Bone marrow (tissue), 2 donors: ENCODE data around the gene ALOXE3.
A peak's percentile ranks its signal among the peaks of the same experiment; 100 is the strongest.
"Not testable (repeated sequence)": the region's sequence is repeated elsewhere in the genome, so short reads cannot be mapped to it uniquely, and the experiment has no call there.

Experiments
- DNase-seq, 2 donors: peaks; one replicate each; lab custom pipeline; 2025; lab: John Stamatoyannopoulos, UW

Gene ALOXE3

DNA sequence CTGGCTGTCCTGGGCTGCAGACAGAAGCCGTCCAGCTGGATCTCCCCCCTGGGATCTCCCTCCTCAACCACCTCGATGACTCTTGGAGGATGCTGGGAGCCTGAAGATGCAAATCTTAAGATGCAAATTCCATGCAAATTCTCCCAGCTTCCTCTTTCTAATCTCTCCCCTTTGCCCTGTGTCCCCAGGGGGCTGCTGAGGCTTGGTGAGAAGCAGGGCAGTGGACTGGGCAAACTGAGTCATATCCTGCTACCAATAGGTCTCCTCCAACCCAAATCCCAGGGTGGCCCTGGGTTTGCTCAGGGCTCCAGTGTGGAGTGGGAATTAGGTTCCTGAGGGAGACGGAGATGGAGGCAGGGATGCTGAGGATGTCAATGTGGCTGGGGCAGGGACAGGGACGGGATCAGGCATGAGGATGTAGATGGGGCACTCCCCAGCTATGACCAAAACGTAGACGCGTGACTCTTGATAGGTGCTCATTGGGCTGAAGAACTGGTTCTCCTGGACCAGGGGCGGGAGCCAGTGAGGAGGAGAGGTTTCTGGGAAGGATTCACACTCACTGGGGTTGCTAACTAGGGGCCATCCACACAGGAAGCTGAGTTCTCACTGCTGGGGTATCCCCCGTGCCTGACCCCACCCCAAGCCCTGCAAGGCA lies 27.2 kb downstream of the ALOXE3 start:
- DNase-seq: peak in 1 of 2 donors; percentile 48

DNA sequence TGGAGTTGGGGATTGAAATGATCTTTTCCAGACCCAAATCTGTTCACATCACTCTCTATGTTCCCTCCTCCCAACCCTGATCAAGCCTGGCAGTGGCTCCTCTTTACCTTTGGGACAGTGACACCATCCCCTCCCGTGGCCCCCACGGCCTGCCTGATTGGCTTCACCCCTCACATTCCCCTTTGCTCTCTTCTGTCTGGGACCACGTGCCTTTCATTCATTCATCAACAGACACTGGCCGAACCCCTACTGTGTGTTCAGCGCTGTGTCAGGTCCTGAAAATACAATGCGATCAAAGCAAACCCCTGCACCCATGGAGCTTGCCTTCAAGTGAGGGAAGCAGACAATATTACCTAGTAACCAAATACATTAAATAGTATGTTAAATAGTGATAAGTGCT lies 28.6 kb downstream of the ALOXE3 start:
- no peak for DNase-seq

GRCh38 chr17:8087952-8088230 lies 30.4 kb downstream of the ALOXE3 start:
- no peak for DNase-seq

- no peak for DNase-seq
Observed at GRCh38 chr17:8087075-8087951, 31.0 kb downstream of the ALOXE3 start, which contains the start of gene ALOX12B. TSS of gene ALOX12B (minus strand) at chr17:8087716. CDS start at chr17:8087442, 274 bp downstream.

DNA sequence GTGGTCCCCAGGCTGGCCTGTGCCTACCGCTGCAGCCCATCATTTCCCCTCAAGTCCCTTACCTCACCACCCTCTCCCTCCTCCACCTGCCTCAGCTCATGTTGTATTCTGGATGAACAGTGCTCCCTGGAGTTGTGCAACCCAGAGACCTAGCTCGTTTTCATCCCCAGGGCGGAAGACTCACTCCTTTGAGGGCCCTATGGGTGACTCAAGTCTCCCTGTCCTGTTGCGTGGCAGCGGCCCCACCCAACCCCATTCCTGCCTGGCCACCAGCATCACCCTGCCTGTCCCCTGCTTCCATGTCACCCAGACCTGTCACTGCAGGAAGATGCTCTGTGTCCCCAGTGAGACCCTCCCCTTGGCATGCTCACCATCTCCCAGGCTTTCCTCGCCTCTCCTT lies 34.1 kb downstream of the ALOXE3 start:
- DNase-seq: no peak

GRCh38 chr17:8082292-8082691 lies 36.0 kb downstream of the ALOXE3 start:
- DNase-seq: no peak

- no peak for DNase-seq
Observed at GRCh38 chr17:8081876-8082275, 36.4 kb downstream of the ALOXE3 start.

DNA sequence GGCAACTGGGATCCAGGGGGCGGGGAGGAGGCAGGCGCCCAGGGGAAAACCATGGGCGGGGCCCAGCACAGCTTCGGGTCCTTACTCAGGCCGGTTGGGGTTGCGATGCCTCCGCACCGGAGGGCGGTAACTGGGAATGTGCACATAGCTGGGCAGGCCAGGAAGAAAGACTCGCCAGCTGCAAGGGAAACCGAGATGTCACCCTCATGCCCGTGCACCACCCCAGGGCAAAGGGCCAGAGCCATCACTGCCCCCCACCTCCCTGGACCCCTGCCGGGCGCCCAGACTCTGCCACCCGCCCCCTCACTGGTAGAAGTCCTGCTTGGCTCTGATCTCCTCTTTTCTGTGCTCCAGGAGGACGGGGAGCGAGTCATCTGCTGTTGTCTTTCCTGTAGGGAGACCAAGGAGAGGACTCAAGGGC lies 37.5 kb downstream of the ALOXE3 start:
- DNase-seq: no peak

DNA sequence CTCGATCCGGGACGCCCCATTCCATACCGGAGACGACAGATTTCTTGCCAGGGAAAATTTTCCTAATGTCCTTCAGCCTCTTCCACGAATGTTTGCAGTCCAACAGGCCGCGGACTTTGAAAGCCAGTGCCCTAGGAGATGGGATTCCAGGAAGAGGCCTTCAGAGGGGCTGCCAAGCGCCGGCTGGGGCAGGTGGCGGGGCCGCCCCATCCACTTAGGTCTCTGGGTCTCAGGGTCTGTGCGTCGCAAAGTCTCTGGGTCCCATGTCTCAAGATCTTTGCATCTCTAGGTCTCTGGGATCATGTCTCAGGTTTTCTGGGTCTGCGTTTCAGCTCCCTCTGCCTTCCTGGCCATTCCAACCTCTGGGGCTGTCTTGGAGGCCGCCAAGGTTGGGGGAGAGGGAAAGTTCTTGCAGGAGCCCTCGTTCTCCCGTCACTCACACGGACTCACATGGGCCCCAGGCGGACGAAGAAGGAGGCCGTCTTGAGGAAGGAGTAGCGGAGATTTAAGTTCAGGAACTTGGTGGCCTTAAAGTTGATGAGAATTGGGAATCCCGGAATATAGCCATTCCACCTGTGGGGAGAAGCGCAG lies 38.0 kb downstream of the ALOXE3 start:
- no peak for DNase-seq

DNA sequence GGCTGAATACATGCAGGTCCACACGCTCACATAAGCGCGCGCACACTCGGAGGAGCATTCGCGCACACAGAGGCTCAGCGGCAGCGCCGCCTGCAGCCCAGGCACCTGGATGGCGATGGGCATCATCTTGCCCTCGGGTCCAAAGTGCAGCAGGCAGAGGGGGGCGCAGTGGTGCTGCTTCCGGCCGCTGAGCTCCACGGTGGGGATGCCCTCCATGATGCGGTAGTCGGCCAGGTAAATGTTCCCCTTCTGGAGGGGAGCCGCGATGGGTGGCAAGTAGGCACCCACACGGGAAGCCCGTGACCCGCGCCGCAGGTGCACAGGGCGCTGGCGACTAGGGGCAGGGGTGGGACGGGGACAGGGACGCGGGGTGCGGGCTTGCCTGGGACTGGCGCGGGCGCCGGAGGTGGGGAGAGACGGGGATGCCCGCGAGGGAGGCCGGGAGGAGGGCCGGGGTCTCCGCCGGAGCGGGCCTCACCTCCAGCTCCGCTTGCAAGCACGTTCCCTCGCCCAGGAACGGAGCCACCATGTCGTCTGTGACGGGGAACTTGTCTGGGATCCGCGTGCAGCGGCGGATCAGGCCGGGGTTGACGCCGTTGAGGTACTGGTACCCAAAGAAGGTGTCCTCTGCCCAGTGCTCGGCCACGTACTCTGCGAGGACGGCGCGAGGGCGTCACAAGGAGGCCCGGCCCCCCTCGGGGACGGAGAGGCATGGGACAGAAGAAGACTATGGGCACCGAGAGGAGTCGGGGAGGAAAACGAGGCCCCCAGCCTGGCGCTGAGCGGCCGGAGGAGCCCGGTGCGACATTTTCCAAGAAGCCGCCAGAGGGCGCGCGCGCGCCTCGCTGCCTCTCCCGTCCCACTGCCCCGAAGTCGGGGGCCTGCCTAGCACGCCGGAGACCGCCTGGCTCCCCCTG lies 38.8 kb downstream of the ALOXE3 start:
- peak; percentile 47 to 64 for DNase-seq

GRCh38 chr17:8077939-8078338 lies 40.4 kb downstream of the ALOXE3 start:
- not testable (repeated sequence) for DNase-seq

DNA sequence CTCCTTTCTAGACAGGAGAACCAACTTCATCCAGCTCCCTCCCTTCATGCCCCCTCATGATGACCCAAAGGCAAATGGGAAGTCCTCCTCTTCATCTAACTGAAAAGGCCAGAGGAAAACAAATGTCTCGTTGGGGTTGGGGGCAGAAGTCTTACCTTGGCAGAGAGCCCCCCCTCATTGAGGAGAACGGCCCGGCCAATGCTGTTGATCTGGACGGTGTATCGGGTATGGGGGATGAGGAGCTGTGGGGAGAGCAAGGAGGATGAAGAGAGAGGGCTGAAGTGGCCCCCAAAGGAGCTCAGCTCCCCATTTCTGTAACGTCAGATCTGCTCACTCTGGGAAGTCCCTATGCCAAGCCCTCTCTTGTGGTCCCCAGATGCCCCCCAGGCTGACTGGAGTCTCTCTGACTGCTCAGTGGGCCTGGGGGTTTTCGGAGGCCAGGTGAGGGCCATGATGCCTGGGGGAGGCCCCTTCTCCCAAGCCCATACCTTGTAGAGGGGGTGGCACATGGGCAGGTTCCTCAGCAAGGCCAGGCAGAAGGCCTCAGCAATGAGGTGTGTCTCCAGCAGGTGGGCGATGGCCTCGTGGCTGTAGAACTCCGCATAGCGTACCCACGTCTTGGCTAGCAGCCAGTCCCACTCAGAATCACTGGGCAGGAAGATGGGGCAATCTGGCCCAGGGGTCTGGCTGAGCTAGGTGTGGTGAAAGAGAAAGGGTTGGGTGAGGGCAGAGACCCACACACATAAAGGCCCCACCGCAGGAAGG lies 41.6 kb downstream of the ALOXE3 start:
- DNase-seq: no peak

- no peak for DNase-seq
Observed at GRCh38 chr17:8075574-8076342, 42.6 kb downstream of the ALOXE3 start.

DNA sequence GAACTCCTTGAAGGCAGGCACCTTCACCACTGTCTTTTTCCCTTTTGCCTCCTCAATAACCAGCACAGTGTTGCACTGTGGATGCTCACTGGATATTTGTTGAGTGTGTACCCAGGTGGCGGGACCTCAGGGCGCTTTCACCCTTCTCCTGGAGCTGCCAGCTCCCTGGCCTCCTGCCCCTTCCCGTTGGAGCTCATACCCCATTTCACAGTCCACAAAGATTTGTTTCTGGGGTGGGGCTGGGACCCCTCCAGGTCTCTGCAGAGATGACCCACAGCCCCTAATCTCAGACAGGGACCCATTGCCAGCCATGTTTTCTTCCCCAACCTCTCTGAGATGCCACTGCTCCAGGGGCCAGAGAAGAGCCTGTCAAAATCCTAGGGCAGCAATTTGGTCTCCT lies 43.2 kb downstream of the ALOXE3 start:
- no peak for DNase-seq

DNA sequence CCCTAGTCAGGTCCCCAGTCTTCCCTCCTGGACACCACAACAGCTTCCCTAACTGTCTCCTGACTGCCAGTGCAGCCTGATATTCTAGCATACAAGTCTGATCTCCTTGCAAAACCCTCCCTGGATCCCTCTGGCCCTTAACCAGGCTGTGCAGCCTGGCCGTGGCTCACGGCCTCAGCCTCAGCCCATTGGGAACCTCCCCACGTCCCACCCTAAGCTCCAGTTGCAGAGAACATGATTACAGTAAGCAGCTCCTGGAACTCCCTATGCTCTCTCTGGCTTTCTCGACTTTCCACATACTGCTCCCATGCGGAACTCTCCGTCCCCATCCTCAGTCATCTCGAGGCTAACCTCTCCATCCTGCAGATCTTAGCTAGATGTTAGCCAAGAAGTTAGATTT lies 43.8 kb downstream of the ALOXE3 start:
- DNase-seq: no peak

GRCh38 chr17:8073627-8074484 lies 44.5 kb downstream of the ALOXE3 start:
- peak; percentile 40 to 57 for DNase-seq

DNA sequence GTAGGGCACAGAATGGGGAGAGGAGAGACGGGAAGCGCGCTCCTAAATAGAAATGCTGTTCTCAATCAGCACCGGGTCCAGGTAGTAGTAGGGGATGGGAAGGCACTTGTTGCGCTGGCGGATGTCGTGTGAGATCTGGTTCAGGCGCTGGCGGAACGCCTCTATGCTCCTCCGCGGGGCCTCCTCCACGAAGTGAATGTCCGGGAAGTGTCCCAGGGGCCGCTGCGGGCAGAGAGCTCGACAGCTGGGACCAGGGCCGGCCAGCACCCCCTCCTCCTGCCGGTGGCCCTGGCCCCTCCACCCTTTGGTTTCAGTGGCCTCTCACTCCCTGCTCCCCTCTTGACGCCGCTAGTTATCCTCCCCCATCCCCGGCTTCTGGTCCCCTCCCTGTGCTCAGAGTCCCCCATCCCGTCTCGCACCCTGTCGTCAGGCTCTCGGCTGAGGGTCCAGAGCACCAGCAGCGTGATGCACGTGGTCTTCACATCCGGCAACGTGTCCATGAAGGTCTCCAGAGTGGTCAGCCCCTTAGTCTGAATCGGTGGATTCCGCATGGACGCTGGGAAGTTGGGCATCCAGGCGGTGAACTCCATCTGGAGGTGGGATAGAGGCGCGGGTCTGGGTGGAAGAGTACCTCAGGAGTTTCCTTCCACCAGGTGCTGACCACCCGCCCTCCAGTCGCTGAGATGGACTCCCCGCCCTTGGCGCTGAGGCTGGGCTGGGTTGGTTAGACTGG lies 45.4 kb downstream of the ALOXE3 start:
- no peak for DNase-seq

GRCh38 chr17:8072341-8072728 lies 46.0 kb downstream of the ALOXE3 start:
- no peak for DNase-seq

DNA sequence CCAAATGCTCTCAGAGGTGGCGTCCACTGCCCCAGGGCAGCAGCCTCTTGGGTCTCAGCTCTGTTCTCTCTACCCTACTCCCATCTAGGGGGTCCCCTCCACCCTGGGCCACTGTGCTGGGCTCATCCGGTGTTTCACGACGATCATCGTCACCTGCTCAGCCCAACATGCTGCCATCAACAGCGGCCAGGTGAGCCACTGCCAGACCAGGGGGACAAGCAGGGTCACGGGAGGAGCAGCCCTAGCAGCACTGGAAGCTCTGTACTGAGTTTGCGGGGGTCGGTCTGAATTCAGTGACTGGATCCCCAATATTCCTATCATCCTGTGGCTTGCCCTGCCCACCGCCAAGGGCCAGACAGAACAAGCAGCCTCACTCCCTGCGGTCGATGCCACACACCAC lies 46.8 kb downstream of the ALOXE3 start:
- DNase-seq: no peak
